GM10266 (cell line): Measurements from ENCODE around the gene ZYX.

ENCODE experiments used
- DNase-seq: peaks from one replicate; pipeline ENCODE4 v3.0.0; 2012; ENCODE audit errors: extremely low spot score
- TF ChIP-seq, protein P1 (sequence below): IDR thresholded peaks from 2 replicates; pipeline ENCODE4 v1.5.1; 2012; ENCODE audit warnings: mild to moderate bottlenecking, low read depth; ENCODE audit not compliant: control insufficient read depth, insufficient read depth; ENCODE audit errors: missing control alignments

Gene ZYX

DNA sequence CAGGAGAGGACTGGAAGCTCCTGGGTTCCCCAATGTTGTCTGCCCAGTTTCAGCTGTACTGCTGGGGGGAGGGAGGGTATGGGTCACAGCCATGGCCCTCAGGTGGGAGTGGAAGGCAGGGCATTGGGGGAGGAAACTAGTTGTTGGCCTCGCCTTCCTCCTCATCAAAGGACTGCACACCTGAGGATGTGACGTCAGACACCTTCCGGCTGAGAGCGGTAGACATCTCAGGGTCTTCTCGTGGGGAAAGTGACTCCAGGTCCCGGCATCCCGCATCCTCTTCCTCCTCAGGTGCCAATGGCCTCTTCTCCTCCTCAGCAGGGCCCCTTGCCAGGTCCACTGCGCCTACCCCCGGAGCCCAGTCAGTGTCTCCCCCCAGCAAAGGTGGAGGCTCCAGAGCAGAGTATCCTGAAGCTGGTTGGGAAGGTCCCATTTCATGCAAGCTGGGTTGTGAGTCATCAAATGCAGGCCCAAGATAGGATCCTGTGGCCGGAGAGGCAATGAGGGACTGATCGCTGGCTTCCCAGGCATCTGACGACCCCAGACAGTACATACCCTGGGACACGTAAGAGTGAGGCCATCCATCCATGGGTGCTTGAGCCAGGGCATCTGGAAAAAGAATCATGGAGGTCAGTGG, 24.6 kb upstream of the ZYX start:
- TF ChIP-seq, protein P1, sequence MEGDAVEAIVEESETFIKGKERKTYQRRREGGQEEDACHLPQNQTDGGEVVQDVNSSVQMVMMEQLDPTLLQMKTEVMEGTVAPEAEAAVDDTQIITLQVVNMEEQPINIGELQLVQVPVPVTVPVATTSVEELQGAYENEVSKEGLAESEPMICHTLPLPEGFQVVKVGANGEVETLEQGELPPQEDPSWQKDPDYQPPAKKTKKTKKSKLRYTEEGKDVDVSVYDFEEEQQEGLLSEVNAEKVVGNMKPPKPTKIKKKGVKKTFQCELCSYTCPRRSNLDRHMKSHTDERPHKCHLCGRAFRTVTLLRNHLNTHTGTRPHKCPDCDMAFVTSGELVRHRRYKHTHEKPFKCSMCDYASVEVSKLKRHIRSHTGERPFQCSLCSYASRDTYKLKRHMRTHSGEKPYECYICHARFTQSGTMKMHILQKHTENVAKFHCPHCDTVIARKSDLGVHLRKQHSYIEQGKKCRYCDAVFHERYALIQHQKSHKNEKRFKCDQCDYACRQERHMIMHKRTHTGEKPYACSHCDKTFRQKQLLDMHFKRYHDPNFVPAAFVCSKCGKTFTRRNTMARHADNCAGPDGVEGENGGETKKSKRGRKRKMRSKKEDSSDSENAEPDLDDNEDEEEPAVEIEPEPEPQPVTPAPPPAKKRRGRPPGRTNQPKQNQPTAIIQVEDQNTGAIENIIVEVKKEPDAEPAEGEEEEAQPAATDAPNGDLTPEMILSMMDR = no peak
- DNase-seq = no peak

DNA sequence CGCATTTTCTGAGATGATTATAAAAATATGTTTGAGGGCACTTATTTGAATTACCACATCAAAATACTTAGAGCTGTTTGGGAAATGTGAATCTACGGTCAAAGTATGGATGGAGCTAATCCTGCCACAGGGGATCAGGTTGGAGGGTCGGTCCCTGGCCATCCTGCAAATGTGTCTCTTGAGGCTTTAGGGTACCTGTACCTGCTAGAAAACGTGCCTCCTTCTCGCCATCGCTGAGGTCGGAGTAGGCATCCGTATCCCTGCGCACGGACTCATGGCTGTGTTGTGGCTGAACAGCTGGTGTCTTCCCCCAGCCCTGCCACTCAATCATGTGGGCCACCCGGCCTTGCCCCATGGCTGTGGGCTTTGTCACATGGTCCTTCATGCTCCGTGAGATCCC, 22.5 kb upstream of the ZYX start:
- no peak for DNase-seq
- TF ChIP-seq, protein P1 = no peak

DNA sequence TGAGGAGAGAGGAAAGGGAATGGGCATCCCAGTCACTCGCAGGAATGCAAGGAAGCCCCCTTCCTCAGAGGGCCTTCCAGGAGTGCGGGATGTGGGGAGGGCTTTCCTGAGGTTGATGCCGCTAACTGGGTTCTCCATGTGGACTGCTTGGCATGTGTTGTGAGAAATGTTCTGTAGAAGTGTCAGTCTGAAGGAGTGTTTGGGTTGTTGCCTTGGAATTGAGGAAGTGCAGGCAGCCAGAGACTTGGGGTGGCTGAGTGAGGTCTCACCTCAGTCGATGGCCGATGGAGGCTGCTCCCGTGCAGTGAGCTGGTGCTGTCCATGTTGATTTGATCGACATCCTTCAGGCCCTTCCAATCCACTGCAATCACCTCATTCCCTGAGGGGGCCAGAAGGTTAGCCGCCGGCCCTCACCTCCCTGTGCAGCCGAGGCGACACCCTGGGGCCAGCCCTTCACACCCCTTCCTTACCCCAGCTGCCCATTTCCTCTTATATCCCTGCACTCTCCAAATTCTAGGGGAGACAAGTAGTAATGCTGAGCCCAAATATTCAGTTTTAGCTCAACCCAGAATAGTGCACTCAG, 21.3 kb upstream of the ZYX start:
- no peak for DNase-seq
- TF ChIP-seq, protein P1 = no peak

DNA sequence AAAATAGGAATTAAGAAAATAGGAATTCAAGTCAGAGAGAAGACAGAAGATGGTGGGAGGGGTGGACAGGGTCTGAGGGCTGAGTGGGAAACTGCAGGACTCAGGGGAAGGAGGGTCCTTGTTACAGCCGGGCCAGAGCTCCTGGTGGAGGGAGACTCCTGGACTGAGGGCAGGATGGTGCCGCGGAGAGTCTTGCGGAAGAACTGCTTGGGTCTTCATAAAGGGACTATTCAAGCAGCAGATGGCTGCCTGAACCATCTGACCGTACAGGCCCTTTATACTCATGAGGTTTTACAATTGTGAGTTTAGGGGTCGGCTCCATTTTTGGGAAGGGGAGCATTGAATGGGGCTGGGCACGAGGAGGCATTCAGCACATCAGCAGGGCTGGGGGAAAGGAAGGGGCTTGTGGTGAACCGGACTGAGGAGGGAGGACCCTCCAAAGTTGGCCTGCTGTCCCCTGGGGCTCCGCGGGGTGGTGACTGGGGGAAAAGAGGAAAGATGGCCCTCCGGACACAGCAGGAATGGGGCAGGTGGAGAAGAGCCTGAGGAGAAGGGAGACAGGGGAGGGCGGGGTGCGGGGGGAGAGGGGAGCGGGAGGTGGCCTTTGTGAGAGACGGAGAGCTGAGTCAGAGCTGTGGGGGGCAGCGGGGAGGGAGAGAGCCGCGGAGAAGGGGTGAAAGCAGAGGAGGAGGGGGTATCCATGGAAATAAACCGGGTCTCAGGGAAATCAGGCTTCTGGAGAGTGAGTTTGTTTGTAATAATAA, 20.2 kb upstream of the ZYX start:
- no peak for DNase-seq
- TF ChIP-seq, protein P1 = no peak

DNA sequence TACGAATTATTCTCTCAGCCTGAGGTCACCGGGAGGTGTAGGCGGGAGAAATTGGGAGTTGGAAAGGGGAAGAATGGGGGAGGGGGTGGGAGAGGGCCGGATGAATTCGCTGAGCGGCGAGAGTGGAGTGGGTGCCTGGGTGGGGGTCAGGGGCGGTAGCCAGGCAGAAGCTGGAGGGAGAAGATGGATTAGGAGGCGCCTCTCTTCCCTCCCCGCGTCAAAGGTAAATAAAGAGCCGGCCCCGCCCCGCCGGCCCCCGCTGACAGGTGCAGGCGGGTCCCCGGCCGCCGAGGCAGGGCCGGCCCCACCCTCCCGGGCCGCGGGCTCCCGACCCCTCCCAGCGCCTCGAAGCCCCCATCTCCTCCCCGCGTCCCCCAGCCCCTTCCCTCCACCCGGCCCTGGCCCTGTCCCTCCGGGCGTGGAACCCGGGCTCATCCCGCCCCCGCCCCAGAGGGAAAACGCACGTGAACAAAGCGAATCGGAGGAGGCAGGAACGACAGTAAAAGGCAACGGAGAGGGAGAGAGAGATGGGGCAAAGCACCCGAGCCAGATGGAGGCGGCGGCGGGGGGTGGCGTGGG, 19.5 kb upstream of the ZYX start:
- DNase-seq = peak; percentile 59
- TF ChIP-seq, protein P1 = no peak

DNA sequence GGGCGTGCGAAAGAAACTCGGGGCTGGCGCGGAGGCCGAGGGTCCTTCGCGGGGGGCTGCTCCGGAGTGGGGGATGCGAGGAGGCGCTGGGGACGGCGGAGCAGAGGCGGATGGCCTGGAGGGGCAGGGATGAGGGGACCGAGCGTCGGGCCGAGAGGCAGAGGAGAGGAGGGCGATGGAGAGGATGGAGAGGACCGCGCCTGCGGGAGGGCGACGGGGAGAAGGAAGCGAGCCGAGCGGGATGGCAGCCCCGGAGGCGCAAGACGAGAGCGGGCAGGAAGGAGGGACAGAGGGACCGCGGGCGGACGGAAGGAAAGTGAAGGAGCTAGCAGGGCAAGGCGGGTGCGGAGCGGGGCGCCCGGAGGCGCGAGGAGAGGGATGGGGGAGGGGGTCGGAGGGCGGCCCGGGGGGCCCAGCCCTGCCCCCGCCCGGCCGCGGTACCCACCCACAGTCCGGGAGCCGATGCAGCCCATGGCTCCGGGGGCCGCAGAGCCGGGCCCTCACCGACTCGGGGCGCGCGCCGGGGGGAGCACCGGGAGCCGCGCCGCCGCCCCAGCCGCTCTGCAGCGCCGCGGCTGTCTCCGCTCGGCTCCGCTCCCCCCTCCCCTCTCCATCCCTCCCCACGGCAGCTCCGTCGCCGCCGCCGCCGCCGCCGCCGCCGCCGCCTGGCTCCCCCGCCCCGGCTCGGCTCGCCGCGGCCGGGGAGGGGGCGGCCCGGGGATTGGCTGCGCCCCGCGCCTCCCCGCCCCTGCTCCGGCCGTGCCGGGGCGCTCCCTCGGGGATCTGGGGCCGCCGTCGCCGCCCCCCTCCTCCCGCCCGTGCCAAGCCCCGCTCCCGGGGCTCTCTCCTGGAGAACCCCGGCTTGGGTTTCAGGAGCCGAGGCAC, 18.8 kb upstream of the ZYX start, which contains the start of gene FAM131B:
FAM131B (minus strand) TSS at position 583 of the 885 bp plus-strand sequence; CDS start at position 473, 110 bp downstream.
- TF ChIP-seq, protein P1 = no peak
- peak; percentile 67 for DNase-seq
